Astrocyte of the spinal cord (primary cell): ENCODE results near the gene WNT8B.

Experiments used
- DNase-seq: peaks from one replicate; pipeline ENCODE4 v3.0.0; 2011; ENCODE audit warnings: low read depth, low spot score
- H3K4me3 ChIP-seq: 2 replicates; pipeline ENCODE4 v1.5.1; 2011; ENCODE audit warnings: low read depth, mild to moderate bottlenecking, low read length, moderate library complexity
- in situ Hi-C: cut with HindIII; loops from 2 replicates; pipeline ENCODE4 v1.10.0; 2017; ENCODE audit warnings: low sequenced_read_pairs
- TF ChIP-seq, protein P1 (sequence below): IDR thresholded peaks from 2 replicates; pipeline ENCODE4 v1.5.1; 2012; ENCODE audit warnings: low read depth, mild to moderate bottlenecking, low read length, inconsistent platforms

WNT8B gene

GRCh38 chr10:100468978-100469377 is 6.2 kb downstream of the WNT8B start:
- no peak overlapping the region for H3K4me3 ChIP-seq
- DNase-seq: no peak
- in situ Hi-C loops: no loop called here
- TF ChIP-seq, protein P1, sequence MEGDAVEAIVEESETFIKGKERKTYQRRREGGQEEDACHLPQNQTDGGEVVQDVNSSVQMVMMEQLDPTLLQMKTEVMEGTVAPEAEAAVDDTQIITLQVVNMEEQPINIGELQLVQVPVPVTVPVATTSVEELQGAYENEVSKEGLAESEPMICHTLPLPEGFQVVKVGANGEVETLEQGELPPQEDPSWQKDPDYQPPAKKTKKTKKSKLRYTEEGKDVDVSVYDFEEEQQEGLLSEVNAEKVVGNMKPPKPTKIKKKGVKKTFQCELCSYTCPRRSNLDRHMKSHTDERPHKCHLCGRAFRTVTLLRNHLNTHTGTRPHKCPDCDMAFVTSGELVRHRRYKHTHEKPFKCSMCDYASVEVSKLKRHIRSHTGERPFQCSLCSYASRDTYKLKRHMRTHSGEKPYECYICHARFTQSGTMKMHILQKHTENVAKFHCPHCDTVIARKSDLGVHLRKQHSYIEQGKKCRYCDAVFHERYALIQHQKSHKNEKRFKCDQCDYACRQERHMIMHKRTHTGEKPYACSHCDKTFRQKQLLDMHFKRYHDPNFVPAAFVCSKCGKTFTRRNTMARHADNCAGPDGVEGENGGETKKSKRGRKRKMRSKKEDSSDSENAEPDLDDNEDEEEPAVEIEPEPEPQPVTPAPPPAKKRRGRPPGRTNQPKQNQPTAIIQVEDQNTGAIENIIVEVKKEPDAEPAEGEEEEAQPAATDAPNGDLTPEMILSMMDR: no peak

- DNase-seq: no peak
- no peak overlapping the region for H3K4me3 ChIP-seq
- TF ChIP-seq, protein P1: no peak
- in situ Hi-C loops: no loop called here
Observed at GRCh38 chr10:100469756-100470155, 6.9 kb downstream of the WNT8B start.

- TF ChIP-seq, protein P1: no peak
- in situ Hi-C loops: no loop called here
- no peak for DNase-seq
- no peak overlapping the region for H3K4me3 ChIP-seq
Observed at GRCh38 chr10:100470367-100470766, 7.6 kb downstream of the WNT8B start.

GRCh38 chr10:100477970-100478369 is 15.2 kb downstream of the WNT8B start:
- DNase-seq: no peak
- H3K4me3 ChIP-seq: no peak overlapping the region
- TF ChIP-seq, protein P1: no peak
- in situ Hi-C loops: no loop called here

DNA sequence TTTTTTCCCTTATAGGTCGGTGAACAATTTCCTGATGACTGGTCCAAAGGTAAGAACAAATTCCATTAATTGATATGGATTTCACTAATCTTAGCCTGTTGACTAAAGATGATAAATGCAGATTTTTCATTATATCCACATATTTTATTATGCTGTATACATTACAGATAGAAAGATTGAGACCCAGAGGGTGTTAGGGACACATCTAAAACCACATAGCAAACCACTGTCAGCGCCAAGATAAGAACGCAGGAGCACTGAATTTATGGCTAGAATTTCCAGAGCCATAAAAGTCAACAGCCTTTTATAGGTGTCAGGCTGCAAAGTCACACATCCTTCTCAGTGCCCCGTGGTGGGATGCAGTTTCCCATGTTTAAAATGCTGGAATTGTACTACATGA is 16.2 kb downstream of the WNT8B start:
- no peak for DNase-seq
- no peak overlapping the region for H3K4me3 ChIP-seq
- TF ChIP-seq, protein P1: no peak
- in situ Hi-C loops: no loop called here

GRCh38 chr10:100480002-100480401 is 17.2 kb downstream of the WNT8B start:
- in situ Hi-C loops: no loop called here
- no peak overlapping the region for H3K4me3 ChIP-seq
- TF ChIP-seq, protein P1: no peak
- no peak for DNase-seq
